ENCODE data around the gene CARD9.

Gene CARD9

GRCh38 chr9:136416427-136416826 lies 43.0 kb upstream of the CARD9 start:
- H3K4me1 ChIP-seq (ENCODE audit: insufficient read depth, low read length, severe bottlenecking): peaks cover 9% of the 10 kb centered on the region
- no peaks in the 10 kb centered on the region for H3K9me3 ChIP-seq (ENCODE audit: low read length)
- no peaks in the 10 kb centered on the region for H3F3A ChIP-seq (ENCODE audit: insufficient read depth, low read length)
- H3K79me2 ChIP-seq (ENCODE audit: insufficient read depth, low read length): peaks cover 10% of the 10 kb centered on the region
- H3K27ac ChIP-seq (ENCODE audit: low read depth, low read length, poor library complexity, severe bottlenecking): no peak overlapping the region
- no peaks in the 10 kb centered on the region for H3K27me3 ChIP-seq (ENCODE audit: insufficient read depth, low read length)
- no peaks in the 10 kb centered on the region for H4K20me1 ChIP-seq (ENCODE audit: insufficient read depth, low read length)
- no peak overlapping the region for H3K9ac ChIP-seq (ENCODE audit: low read length)
- H2AFZ ChIP-seq (ENCODE audit: low read length): no peak overlapping the region
- no peak for TF ChIP-seq EZH2 (IDR thresholded peaks at IDR 0.05; ENCODE audit: borderline replicate concordance, low read length)
- no peak for TF ChIP-seq CTCF (IDR thresholded peaks at IDR 0.05; ENCODE audit: low read length)
- H3K4me3 ChIP-seq (ENCODE audit: low read depth, low read length, poor library complexity, severe bottlenecking): no peak overlapping the region
- no peaks in the 10 kb centered on the region for H3K9me2 ChIP-seq (ENCODE audit: low read depth, low read length)
- no peak overlapping the region for H3K4me2 ChIP-seq (ENCODE audit: low read length)
- peaks cover 90% of the 10 kb centered on the region for H3K36me3 ChIP-seq (ENCODE audit: insufficient read depth, low read length)

DNA sequence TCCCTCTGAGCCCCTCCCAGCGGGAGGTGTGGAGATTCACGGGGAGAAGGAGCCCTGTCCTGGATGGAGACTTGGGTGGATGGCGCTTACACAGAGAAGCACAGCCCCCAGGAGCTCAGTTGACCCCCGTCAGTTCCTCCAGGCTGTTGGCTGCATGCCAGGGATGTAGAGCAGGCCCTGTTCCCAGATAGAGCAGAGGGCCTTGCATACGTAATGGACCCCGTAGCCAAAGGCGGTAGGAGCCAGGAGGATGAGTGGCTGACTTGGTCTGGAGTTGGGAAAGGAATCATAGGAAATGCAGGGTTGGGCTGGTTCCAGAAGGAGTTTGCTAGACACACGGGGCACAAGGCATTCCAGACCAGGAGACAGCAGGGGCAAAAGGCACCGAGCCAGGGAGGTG lies 39.5 kb upstream of the CARD9 start:
- TF ChIP-seq CTCF (IDR thresholded peaks at IDR 0.05; ENCODE audit: low read length) (no peak), EZH2 (IDR thresholded peaks at IDR 0.05; ENCODE audit: borderline replicate concordance, low read length) (no peak)
- Histone ChIP-seq H3K4me1 (ENCODE audit: insufficient read depth, low read length, severe bottlenecking) (peaks cover 31% of the 10 kb centered on the region), H3K4me3 (ENCODE audit: low read depth, low read length, poor library complexity, severe bottlenecking) (no peak overlapping the region), H2AFZ (ENCODE audit: low read length) (no peak overlapping the region), H3K79me2 (ENCODE audit: insufficient read depth, low read length) (peaks cover 26% of the 10 kb centered on the region), H3K4me2 (ENCODE audit: low read length) (no peak overlapping the region), H3K27ac (ENCODE audit: low read depth, low read length, poor library complexity, severe bottlenecking) (no peak overlapping the region), H3K36me3 (ENCODE audit: insufficient read depth, low read length) (peaks cover 66% of the 10 kb centered on the region), H3K9me2 (ENCODE audit: low read depth, low read length) (no peaks in the 10 kb centered on the region), H3K9me3 (ENCODE audit: low read length) (no peaks in the 10 kb centered on the region), H4K20me1 (ENCODE audit: insufficient read depth, low read length) (no peaks in the 10 kb centered on the region), H3F3A (ENCODE audit: insufficient read depth, low read length) (no peaks in the 10 kb centered on the region), H3K9ac (ENCODE audit: low read length) (no peak overlapping the region), H3K27me3 (ENCODE audit: insufficient read depth, low read length) (no peaks in the 10 kb centered on the region)

GRCh38 chr9:136411378-136411777 lies 37.9 kb upstream of the CARD9 start:
- Histone ChIP-seq H2AFZ (ENCODE audit: low read length) (no peak overlapping the region), H3K9me3 (ENCODE audit: low read length) (no peaks in the 10 kb centered on the region), H3K79me2 (ENCODE audit: insufficient read depth, low read length) (peaks cover 26% of the 10 kb centered on the region), H3K27ac (ENCODE audit: low read depth, low read length, poor library complexity, severe bottlenecking) (no peak overlapping the region), H3K27me3 (ENCODE audit: insufficient read depth, low read length) (no peaks in the 10 kb centered on the region), H3K4me2 (ENCODE audit: low read length) (peak overlapping the region; percentile 100), H3K36me3 (ENCODE audit: insufficient read depth, low read length) (peaks cover 67% of the 10 kb centered on the region), H4K20me1 (ENCODE audit: insufficient read depth, low read length) (no peaks in the 10 kb centered on the region), H3F3A (ENCODE audit: insufficient read depth, low read length) (no peaks in the 10 kb centered on the region), H3K9ac (ENCODE audit: low read length) (peak overlapping the region; percentile 100), H3K4me3 (ENCODE audit: low read depth, low read length, poor library complexity, severe bottlenecking) (peak overlapping the region; percentile 100), H3K4me1 (ENCODE audit: insufficient read depth, low read length, severe bottlenecking) (peaks cover 31% of the 10 kb centered on the region), H3K9me2 (ENCODE audit: low read depth, low read length) (no peaks in the 10 kb centered on the region)
- TF ChIP-seq CTCF (IDR thresholded peaks at IDR 0.05; ENCODE audit: low read length) (no peak), EZH2 (IDR thresholded peaks at IDR 0.05; ENCODE audit: borderline replicate concordance, low read length) (no peak)

All from OCI-LY1 (cell line).